Prostate gland (tissue), 2 donors: ENCODE data around the gene THSD4.

ENCODE experiments used
- POLR2A ChIP-seq: fragments of 450-650 bp; IDR thresholded peaks from one replicate; pipeline ENCODE4 v1.6.1; 2016; ENCODE audit warnings: antibody characterized with exemption, mild to moderate bottlenecking
- TF ChIP-seq, protein P1 (sequence below), 4 experiments: fragments of 200-600 bp in 2 of 4; fragments of 450-650 bp in 2 of 4; sonication (generic) in 2 of 4; IDR thresholded peaks; 1 replicate in 3 of 4; 2 replicates in 1 of 4; pipeline ENCODE4 v1.5.1; 2016 to 2019; ENCODE audit warnings: antibody characterized with exemption in 4 of 4, mild to moderate bottlenecking in 2 of 4, moderate library complexity in 2 of 4

DNA sequence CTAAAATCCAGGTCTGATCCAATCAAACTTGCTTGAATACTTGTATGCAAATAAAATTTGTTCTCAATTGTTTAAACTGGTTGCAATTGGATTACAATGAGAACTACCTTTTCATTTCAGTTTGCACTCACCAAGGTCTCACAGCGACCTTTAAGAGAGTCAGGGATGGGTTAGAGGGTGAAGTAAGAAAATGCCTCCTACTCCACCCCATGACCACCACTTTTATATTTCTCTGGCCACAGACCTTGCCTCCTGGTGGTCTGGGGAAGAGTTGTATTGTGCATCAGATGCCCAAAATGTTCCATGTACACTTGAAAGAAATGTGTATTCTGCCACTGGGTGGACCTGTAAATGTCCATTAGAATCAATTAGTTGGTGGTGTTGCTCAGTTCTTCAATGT lies 16.4 kb upstream of the THSD4 start:
- TF ChIP-seq, protein P1, sequence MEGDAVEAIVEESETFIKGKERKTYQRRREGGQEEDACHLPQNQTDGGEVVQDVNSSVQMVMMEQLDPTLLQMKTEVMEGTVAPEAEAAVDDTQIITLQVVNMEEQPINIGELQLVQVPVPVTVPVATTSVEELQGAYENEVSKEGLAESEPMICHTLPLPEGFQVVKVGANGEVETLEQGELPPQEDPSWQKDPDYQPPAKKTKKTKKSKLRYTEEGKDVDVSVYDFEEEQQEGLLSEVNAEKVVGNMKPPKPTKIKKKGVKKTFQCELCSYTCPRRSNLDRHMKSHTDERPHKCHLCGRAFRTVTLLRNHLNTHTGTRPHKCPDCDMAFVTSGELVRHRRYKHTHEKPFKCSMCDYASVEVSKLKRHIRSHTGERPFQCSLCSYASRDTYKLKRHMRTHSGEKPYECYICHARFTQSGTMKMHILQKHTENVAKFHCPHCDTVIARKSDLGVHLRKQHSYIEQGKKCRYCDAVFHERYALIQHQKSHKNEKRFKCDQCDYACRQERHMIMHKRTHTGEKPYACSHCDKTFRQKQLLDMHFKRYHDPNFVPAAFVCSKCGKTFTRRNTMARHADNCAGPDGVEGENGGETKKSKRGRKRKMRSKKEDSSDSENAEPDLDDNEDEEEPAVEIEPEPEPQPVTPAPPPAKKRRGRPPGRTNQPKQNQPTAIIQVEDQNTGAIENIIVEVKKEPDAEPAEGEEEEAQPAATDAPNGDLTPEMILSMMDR (IDR thresholded peaks at IDR 0.05) = no peak
- no peak for TF ChIP-seq POLR2A
